GM19467 (cell line): ENCODE data around the gene ZNF579.

ENCODE experiments used
- ATAC-seq: cut with Tn5 transposase; IDR thresholded peaks from one replicate; pipeline ENCODE4 v1.9.1; 2021; ENCODE audit warnings: mild to moderate bottlenecking, moderate library complexity; ENCODE audit not compliant: unreplicated experiment

The ZNF579 gene, protein sequence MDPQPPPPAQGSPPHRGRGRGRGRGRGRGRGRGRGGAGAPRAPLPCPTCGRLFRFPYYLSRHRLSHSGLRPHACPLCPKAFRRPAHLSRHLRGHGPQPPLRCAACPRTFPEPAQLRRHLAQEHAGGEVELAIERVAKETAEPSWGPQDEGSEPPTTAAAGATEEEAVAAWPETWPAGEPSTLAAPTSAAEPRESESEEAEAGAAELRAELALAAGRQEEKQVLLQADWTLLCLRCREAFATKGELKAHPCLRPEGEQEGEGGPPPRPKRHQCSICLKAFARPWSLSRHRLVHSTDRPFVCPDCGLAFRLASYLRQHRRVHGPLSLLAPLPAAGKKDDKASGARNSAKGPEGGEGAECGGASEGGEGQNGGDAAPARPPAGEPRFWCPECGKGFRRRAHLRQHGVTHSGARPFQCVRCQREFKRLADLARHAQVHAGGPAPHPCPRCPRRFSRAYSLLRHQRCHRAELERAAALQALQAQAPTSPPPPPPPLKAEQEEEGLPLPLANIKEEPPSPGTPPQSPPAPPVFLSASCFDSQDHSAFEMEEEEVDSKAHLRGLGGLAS

GRCh38 chr19:55580628-55581144 lies at the start of gene ZNF579:
ZNF579 (minus strand) TSS chr19:55580848; CDS start chr19:55579639, 1,209 bp downstream.
- ATAC-seq: no peak

DNA sequence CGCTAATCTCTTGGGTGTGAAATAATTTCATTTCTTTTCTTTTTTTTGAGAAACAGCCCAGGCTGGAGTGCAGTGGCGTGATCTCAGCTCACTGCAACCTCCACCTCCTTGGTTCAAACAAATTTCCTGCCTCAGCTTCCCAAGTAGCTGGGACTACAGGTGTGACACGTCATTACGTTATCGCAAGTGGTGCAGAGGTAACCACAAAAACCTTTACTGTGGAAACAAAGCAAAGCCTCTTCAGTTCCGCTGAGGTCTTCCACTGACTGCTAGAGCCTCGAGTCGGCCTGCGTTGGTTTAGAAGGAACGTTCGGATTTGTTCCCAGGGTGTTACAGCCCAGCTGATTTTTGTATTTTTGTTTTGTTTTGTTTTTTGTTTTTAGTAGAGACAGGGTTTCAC lies 45.7 kb upstream of the ZNF579 start:
- ATAC-seq: no peak

- ATAC-seq: no peak
These were observed 44.3 kb upstream of the ZNF579 start for GRCh38 chr19:55625004-55625326.

GRCh38 chr19:55624109-55625003 lies 43.7 kb upstream of the ZNF579 start, which contains the start of gene ZNF784:
ZNF784 (minus strand) TSS chr19:55624566; CDS start chr19:55624561, 5 bp downstream.
- no peak for ATAC-seq

- no peak for ATAC-seq
These were observed 42.9 kb upstream of the ZNF579 start for GRCh38 chr19:55623561-55623960.

DNA sequence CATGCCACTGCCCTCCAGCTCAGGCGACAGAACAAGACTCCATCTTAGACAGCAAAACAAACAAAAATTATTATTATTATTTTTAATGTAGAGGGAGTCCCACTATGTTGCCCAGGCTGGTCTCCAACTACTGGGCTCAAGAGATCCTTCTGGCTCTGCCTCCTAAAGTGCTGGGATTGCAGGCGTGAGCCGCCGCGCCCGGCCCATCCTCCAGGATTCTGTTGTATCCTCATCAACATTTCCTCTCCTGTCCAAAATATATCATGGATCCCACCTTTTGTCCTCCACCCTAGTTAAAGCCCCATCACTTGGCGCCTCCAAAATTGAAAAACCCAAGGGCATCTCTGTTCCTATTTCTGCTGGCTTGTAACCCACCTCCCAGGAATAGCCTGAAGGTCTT lies 42.5 kb upstream of the ZNF579 start:
- no peak for ATAC-seq

DNA sequence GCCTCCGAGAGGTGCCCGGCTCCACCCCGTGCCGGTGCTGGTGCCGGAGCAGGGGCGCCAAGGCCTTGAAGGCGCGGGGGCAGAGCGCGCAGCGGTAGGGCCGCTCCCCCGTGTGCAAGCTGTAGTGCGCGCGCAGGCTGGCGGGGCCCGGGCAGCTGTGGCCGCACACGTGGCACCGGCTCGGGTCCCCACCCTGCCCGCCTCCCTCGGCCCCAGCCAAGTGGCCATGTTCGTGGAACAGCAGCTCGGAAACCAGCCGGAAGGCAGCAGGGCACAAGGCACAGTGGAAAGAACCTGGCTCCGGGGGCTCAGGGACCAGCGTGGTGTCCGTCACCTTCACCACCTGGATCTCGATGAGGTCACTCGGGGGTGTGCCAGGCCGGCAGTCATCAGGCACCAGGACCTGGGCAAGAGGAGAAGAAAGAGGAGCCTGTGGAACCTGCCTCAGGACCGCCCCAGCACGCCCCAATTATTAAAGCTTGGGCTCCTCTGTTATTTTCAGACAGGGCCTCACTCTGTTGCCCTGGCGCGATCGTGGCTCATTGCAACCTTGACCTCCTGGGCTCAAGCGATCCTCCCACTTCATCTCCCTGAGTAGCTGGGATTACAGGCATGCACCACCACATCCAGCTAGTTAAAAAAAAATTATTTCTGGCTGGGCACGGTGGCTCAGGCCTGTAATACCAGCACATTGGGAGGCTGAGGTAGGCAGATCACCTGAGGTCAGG lies 41.8 kb upstream of the ZNF579 start:
- no peak for ATAC-seq

- ATAC-seq: no peak
These were observed 41.1 kb upstream of the ZNF579 start for GRCh38 chr19:55621673-55622231.

GRCh38 chr19:55621205-55621672 lies 40.6 kb upstream of the ZNF579 start:
- no peak for ATAC-seq

DNA sequence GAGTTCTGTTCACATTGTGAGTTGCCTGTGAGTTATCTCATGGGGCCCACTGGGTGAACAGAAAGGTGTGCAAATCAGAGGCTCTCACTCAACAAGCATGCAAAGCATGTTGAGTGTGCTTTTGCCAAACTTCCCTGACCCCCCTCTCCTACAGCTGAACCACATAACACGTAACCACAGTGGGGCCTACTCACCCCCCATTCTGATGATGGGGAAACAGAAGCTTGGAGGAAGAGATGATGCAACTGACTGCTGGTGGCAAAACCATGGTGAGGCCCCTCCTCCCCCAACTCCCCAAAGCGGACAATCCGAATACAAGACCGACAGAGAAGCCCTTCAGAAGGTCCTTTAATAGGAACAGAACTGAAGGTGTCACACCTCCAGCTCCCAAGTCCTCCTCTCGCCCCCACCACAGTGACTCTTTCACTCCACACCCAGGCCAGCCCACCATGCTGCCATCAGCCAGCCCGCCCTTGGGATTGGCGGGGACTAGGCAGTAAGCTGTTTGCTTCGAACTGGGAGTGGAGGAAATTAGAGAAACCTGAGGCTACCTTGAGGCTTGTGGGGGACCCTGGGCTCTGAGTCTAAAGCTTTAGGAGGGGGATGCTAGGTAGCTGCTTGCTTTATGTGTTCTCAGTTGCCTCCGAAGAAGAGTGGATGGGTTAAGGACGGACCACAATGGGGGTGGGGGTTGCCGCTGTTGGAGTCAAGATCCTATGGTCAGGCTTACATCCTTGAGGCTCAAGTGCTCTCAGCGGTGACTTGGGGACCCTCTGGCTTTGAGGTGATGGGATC lies 40.0 kb upstream of the ZNF579 start:
- ATAC-seq: no peak

DNA sequence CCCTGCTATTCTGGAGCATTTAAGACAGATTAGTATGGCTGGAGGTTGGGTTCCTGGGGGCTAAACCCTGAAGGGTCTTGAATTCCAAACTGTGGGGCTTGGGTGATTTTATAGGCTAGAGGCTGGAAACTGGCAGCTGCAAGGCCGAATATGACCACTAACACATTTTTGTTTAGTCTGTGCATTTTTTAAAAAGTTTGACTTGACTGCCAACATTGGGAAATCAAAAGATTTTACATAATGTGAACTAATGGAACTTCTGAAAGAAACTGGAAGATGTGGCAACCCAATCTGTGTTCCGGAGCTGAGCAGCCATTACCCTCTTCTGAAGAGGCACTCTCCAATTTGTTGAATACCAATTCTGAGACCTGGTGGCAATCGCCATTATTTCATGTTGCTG lies 38.6 kb upstream of the ZNF579 start:
- ATAC-seq: no peak

DNA sequence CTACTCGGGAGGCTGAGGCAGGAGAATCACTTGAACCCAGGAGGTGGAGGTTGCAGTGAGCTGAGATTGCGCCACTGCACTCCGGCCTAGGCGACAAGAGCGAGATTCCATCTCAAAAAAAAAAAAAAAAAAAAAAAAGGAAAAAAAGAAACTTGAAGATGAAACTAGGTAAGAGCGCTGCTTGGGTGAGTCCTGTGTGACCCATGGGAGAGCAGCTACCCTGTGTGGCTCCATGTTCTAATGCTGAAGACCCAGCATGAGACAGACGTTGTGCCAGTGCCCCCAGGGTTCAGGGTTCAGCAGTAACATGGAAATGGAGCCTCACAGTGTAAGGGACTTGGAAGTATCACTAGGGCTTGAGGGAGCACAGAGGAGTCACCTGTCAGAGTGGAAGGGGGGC lies 37.8 kb upstream of the ZNF579 start:
- ATAC-seq: no peak

GRCh38 chr19:55617426-55617825 lies 36.8 kb upstream of the ZNF579 start:
- no peak for ATAC-seq

DNA sequence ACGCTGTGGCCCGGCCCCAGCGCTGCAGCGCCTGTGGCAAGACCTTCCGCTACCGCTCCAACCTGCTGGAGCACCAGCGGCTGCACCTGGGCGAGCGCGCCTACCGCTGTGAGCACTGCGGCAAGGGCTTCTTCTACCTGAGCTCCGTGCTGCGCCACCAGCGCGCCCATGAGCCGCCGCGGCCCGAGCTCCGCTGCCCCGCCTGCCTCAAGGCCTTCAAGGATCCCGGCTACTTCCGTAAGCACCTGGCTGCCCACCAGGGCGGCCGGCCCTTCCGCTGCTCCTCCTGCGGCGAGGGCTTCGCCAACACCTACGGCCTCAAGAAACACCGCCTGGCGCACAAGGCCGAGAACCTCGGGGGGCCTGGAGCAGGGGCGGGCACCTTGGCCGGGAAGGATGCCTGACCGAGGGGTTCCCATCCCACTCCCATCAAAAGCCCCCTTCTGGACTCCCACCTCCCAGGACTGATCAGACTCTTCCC lies 35.8 kb upstream of the ZNF579 start:
- no peak for ATAC-seq

DNA sequence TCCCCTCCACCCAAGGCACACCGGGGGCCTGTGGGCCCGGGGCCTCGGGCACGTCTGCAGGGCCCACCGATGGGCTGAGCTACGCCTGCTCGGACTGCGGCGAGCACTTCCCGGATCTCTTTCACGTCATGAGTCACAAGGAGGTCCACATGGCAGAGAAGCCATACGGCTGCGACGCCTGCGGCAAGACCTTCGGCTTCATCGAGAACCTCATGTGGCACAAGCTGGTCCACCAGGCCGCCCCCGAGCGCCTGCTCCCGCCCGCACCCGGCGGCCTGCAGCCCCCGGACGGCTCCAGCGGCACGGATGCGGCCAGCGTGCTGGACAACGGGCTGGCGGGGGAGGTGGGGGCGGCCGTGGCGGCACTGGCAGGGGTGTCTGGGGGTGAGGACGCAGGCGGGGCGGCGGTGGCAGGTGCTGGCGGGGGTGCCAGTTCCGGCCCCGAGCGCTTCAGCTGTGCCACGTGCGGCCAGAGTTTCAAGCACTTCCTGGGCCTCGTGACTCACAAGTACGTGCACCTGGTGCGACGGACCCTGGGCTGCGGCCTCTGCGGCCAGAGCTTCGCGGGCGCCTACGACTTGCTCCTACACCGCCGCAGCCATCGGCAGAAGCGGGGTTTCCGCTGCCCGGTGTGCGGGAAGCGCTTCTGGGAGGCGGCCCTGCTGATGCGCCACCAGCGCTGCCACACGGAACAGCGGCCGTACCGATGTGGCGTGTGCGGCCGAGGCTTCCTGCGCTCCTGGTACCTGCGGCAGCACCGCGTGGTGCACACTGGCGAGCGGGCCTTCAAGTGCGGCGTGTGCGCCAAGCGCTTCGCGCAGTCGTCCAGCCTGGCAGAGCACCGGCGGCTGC lies 35.1 kb upstream of the ZNF579 start:
- no peak for ATAC-seq

- no peak for ATAC-seq
These were observed 34.3 kb upstream of the ZNF579 start for GRCh38 chr19:55614711-55615542.

GRCh38 chr19:55613930-55614710 lies 33.5 kb upstream of the ZNF579 start:
- no peak for ATAC-seq
